SK-N-SH treated with all-trans-retinoic acid at 6 μM for 48 hours (cell line): ENCODE results near the gene TATDN3.
"Not testable (repeated sequence)": the region's sequence is repeated elsewhere in the genome, so short reads cannot be mapped to it uniquely, and the experiment has no call there.

Experiments used
- ATAC-seq: fragments of 200-7000 bp; cut with Tn5 transposase; 3 replicates; pipeline ENCODE4 v1.9.1; 2020; ENCODE audit warnings: mild to moderate bottlenecking, moderate library complexity
- ARNTL ChIP-seq: fragments of 450-650 bp; formaldehyde crosslinking; IDR thresholded peaks from 2 replicates; pipeline ENCODE4 v1.5.0; 2020; ENCODE audit warnings: low read depth, mild to moderate bottlenecking, moderate library complexity, borderline replicate concordance
- BACH2 ChIP-seq: fragments of 250-450 bp; sonication (Bioruptor Pico); IDR thresholded peaks from 2 replicates; pipeline ENCODE4 v1.9.0; 2021; ENCODE audit warnings: mild to moderate bottlenecking, borderline replicate concordance
- CSDC2 ChIP-seq: fragments of 250-450 bp; sonication (Bioruptor Pico); IDR thresholded peaks from 2 replicates; pipeline ENCODE4 v1.5.0; 2020; ENCODE audit warnings: mild to moderate bottlenecking, moderate library complexity
- CSRNP3 ChIP-seq: fragments of 250-450 bp; sonication (Bioruptor Pico); IDR thresholded peaks from 2 replicates; pipeline ENCODE4 v1.5.1; 2021; ENCODE audit warnings: mild to moderate bottlenecking, moderate library complexity
- ESRRG ChIP-seq: fragments of 250-450 bp; sonication (Bioruptor Pico); IDR thresholded peaks from 2 replicates; pipeline ENCODE4 v1.6.1; 2021; ENCODE audit warnings: mild to moderate bottlenecking
- ISL1 ChIP-seq: fragments of 250-450 bp; sonication (Bioruptor Pico); IDR thresholded peaks from 2 replicates; pipeline ENCODE4 v2.1.2; 2022; ENCODE audit warnings: mild to moderate bottlenecking, moderate library complexity
- OSR1 ChIP-seq: fragments of 250-450 bp; sonication (Bioruptor Pico); IDR thresholded peaks from 2 replicates; pipeline ENCODE4 v1.8.0; 2022; ENCODE audit warnings: moderate library complexity, mild to moderate bottlenecking, inconsistent platforms
- PATZ1 ChIP-seq: fragments of 250-450 bp; sonication (Bioruptor Pico); IDR thresholded peaks from 2 replicates; pipeline ENCODE4 v1.8.0; 2020; ENCODE audit warnings: mild to moderate bottlenecking, moderate library complexity, borderline replicate concordance
- PPARA ChIP-seq: fragments of 250-450 bp; sonication (Bioruptor Pico); IDR thresholded peaks from 2 replicates; pipeline ENCODE4 v1.5.0; 2020; ENCODE audit warnings: mild to moderate bottlenecking, borderline replicate concordance
- RARB ChIP-seq: fragments of 250-450 bp; sonication (Bioruptor Pico); IDR thresholded peaks from 2 replicates; pipeline ENCODE4 v1.8.0; 2021; ENCODE audit warnings: mild to moderate bottlenecking, moderate library complexity
- SNAI2 ChIP-seq: fragments of 250-450 bp; sonication (Bioruptor Pico); IDR thresholded peaks from 2 replicates; pipeline ENCODE4 v1.5.0; 2020; ENCODE audit warnings: mild to moderate bottlenecking, moderate library complexity
- TCF4 ChIP-seq: fragments of 250-450 bp; sonication (Bioruptor Pico); IDR thresholded peaks from 2 replicates; pipeline ENCODE4 v1.8.0; 2021; ENCODE audit warnings: mild to moderate bottlenecking, moderate library complexity, borderline replicate concordance
- TOX ChIP-seq: fragments of 250-450 bp; sonication (Bioruptor Pico); IDR thresholded peaks from 2 replicates; pipeline ENCODE4 v1.8.0; 2021; ENCODE audit warnings: mild to moderate bottlenecking, moderate library complexity, borderline replicate concordance
- ZFP3 ChIP-seq: fragments of 250-450 bp; sonication (Bioruptor Pico); IDR thresholded peaks from 2 replicates; pipeline ENCODE4 v1.5.0; 2020; ENCODE audit warnings: mild to moderate bottlenecking, moderate library complexity
- ZFP30 ChIP-seq: fragments of 450-650 bp; formaldehyde crosslinking; IDR thresholded peaks from 2 replicates; pipeline ENCODE4 v1.5.0; 2022; ENCODE audit warnings: mild to moderate bottlenecking, moderate library complexity
- ZNF565 ChIP-seq: fragments of 450-650 bp; formaldehyde crosslinking; conservative IDR thresholded peaks from 2 replicates; pipeline ENCODE4 v1.5.0; 2020; ENCODE audit warnings: low read depth, mild to moderate bottlenecking, moderate library complexity
- ZNF70 ChIP-seq: fragments of 450-650 bp; formaldehyde crosslinking; IDR thresholded peaks from 2 replicates; pipeline ENCODE4 v1.5.0; 2020; ENCODE audit warnings: mild to moderate bottlenecking, moderate library complexity
- ZNF8 ChIP-seq: fragments of 450-650 bp; formaldehyde crosslinking; IDR thresholded peaks from 2 replicates; pipeline ENCODE4 v1.5.0; 2020; ENCODE audit warnings: mild to moderate bottlenecking, moderate library complexity
- TF ChIP-seq, protein P1 (sequence below): fragments of 250-450 bp; sonication (Bioruptor Pico); IDR thresholded peaks from 2 replicates; pipeline ENCODE4 v1.5.0; 2020; ENCODE audit warnings: mild to moderate bottlenecking, moderate library complexity
- TF ChIP-seq, protein P2 (sequence below): fragments of 250-450 bp; sonication (Bioruptor Pico); IDR thresholded peaks from 2 replicates; pipeline ENCODE4 v1.8.0; 2021; ENCODE audit warnings: low read depth, mild to moderate bottlenecking, moderate library complexity, borderline replicate concordance

The TATDN3 gene

GRCh38 chr1:212762234-212762633 lies 29.5 kb upstream of the TATDN3 start (continued):
- no peak for TF ChIP-seq RARB (CRISPR knock-in tag)

- ATAC-seq, result no peak
Observed at GRCh38 chr1:212762839-212763238, 28.9 kb upstream of the TATDN3 start.

GRCh38 chr1:212764718-212765281 lies 26.9 kb upstream of the TATDN3 start:
- not testable (repeated sequence) for ATAC-seq

More at GRCh38 chr1:212762839-212763238, 28.9 kb upstream of the TATDN3 start:
- TF ChIP-seq PPARA (CRISPR knock-in tag) (no peak), RARB (CRISPR knock-in tag) (no peak), ESRRG (no peak), OSR1 (no peak), ZFP3 (CRISPR knock-in tag) (no peak), TOX (no peak), SNAI2 (no peak), PATZ1 (CRISPR knock-in tag) (no peak), CSRNP3 (CRISPR knock-in tag) (no peak), TCF4 (no peak), ISL1 (CRISPR knock-in tag) (no peak), CSDC2 (CRISPR knock-in tag) (no peak), ZFP30 (CRISPR knock-in tag) (no peak), ZNF70 (CRISPR knock-in tag) (no peak), BACH2 (CRISPR knock-in tag) (no peak)
- TF ChIP-seq, protein P1, sequence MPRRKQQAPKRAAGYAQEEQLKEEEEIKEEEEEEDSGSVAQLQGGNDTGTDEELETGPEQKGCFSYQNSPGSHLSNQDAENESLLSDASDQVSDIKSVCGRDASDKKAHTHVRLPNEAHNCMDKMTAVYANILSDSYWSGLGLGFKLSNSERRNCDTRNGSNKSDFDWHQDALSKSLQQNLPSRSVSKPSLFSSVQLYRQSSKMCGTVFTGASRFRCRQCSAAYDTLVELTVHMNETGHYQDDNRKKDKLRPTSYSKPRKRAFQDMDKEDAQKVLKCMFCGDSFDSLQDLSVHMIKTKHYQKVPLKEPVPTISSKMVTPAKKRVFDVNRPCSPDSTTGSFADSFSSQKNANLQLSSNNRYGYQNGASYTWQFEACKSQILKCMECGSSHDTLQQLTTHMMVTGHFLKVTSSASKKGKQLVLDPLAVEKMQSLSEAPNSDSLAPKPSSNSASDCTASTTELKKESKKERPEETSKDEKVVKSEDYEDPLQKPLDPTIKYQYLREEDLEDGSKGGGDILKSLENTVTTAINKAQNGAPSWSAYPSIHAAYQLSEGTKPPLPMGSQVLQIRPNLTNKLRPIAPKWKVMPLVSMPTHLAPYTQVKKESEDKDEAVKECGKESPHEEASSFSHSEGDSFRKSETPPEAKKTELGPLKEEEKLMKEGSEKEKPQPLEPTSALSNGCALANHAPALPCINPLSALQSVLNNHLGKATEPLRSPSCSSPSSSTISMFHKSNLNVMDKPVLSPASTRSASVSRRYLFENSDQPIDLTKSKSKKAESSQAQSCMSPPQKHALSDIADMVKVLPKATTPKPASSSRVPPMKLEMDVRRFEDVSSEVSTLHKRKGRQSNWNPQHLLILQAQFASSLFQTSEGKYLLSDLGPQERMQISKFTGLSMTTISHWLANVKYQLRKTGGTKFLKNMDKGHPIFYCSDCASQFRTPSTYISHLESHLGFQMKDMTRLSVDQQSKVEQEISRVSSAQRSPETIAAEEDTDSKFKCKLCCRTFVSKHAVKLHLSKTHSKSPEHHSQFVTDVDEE, result no peak

GRCh38 chr1:212766825-212767224 lies 24.9 kb upstream of the TATDN3 start:
- ATAC-seq, result not testable (repeated sequence)

GRCh38 chr1:212769459-212770167 lies 22.1 kb upstream of the TATDN3 start:
- TF ChIP-seq ARNTL, result no peak
- no peak for ATAC-seq

GRCh38 chr1:212771341-212771740 lies 20.4 kb upstream of the TATDN3 start:
- ATAC-seq, result no peak
- TF ChIP-seq ZFP3 (CRISPR knock-in tag) (no peak), ZNF70 (CRISPR knock-in tag) (no peak), CSRNP3 (CRISPR knock-in tag) (no peak), ZNF565 (CRISPR knock-in tag) (no peak), ZNF8 (CRISPR knock-in tag) (no peak), TCF4 (no peak)
- TF ChIP-seq, protein P2, sequence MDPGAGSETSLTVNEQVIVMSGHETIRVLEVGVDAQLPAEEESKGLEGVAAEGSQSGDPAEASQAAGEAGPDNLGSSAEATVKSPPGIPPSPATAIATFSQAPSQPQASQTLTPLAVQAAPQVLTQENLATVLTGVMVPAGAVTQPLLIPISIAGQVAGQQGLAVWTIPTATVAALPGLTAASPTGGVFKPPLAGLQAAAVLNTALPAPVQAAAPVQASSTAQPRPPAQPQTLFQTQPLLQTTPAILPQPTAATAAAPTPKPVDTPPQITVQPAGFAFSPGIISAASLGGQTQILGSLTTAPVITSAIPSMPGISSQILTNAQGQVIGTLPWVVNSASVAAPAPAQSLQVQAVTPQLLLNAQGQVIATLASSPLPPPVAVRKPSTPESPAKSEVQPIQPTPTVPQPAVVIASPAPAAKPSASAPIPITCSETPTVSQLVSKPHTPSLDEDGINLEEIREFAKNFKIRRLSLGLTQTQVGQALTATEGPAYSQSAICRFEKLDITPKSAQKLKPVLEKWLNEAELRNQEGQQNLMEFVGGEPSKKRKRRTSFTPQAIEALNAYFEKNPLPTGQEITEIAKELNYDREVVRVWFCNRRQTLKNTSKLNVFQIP, result no peak
